CD4-positive, alpha-beta memory T cell (primary cell): ENCODE data around the gene C11orf24. TPM values are rescaled to one million over a fixed set of nuclear protein-coding genes. Genes with fewer than 3 reads are reported as not detected.

Experiments used
- CTCF ChIA-PET: fragments of 350-600 bp; sonication (Branson Sonifier 250); formaldehyde crosslinking; loops from one replicate; lab custom pipeline; 2021; ENCODE audit warnings: inconsistent platforms; ENCODE audit not compliant: partially characterized antibody; lab: Charles Lee
- POLR2A ChIA-PET: fragments of 350-600 bp; sonication (Branson Sonifier 250); formaldehyde crosslinking; loops from one replicate; lab custom pipeline; 2021; ENCODE audit not compliant: partially characterized antibody; lab: Charles Lee
- DNase-seq, 5 donors: peaks; one replicate each; pipeline versions ENCODE4 v3.0.0 to v3.0.0-alpha.2; 2020 to 2022; ENCODE audit warnings: mixed read lengths in 1 of 5
- H3K27ac ChIP-seq: one replicate; pipeline ENCODE4 v1.7.0; 2013; ENCODE audit warnings: low read depth, low read length
- H3K27me3 ChIP-seq: 2 replicates; pipeline ENCODE4 v1.7.0; 2013; ENCODE audit warnings: mild to moderate bottlenecking, low read length, moderate library complexity; ENCODE audit not compliant: insufficient read depth
- H3K36me3 ChIP-seq: 2 replicates; pipeline ENCODE4 v1.7.0; 2013; ENCODE audit warnings: mild to moderate bottlenecking, low read length, moderate library complexity; ENCODE audit not compliant: insufficient read depth
- H3K4me1 ChIP-seq: 2 replicates; pipeline ENCODE4 v1.7.0; 2013; ENCODE audit warnings: mild to moderate bottlenecking, low read length, moderate library complexity; ENCODE audit not compliant: insufficient read depth
- H3K4me3 ChIP-seq, 2 donors: one replicate each; pipeline ENCODE4 v1.7.0; 2013; ENCODE audit warnings: low read length in 2 of 2, mild to moderate bottlenecking in 1 of 2
- H3K9me3 ChIP-seq, 2 donors: one replicate each; pipeline ENCODE4 v1.7.0; 2013; ENCODE audit warnings: low read length in 2 of 2, control low read depth in 1 of 2; ENCODE audit not compliant: control insufficient read depth in 1 of 2
- H3K27ac Mint-ChIP-seq, 7 donors: one replicate each; pipeline ENCODE4 v1.8.0; 2020 to 2021; ENCODE audit warnings: mixed read lengths in 7 of 7, mild to moderate bottlenecking in 6 of 7, inconsistent platforms in 3 of 7, moderate library complexity in 3 of 7
- H3K27me3 Mint-ChIP-seq, 2 donors: one replicate each; pipeline ENCODE4 v1.8.0; 2020 to 2021; ENCODE audit warnings: mixed read lengths in 2 of 2
- H3K36me3 Mint-ChIP-seq, 2 donors: one replicate each; pipeline ENCODE4 v1.8.0; 2020 to 2021; ENCODE audit warnings: mixed read lengths in 2 of 2, inconsistent platforms in 1 of 2, mild to moderate bottlenecking in 1 of 2
- H3K4me1 Mint-ChIP-seq, 4 donors: one replicate each; pipeline ENCODE4 v1.8.0; 2020 to 2021; ENCODE audit warnings: mixed read lengths in 4 of 4, mild to moderate bottlenecking in 1 of 4
- H3K4me3 Mint-ChIP-seq, 8 donors: one replicate each; pipeline ENCODE4 v1.8.0; 2020 to 2021; ENCODE audit warnings: mixed read lengths in 8 of 8, mild to moderate bottlenecking in 7 of 8, moderate library complexity in 6 of 8, inconsistent platforms in 3 of 8
- H3K9me3 Mint-ChIP-seq, 8 donors: one replicate each; pipeline ENCODE4 v1.8.0; 2020 to 2021; ENCODE audit warnings: mixed read lengths in 8 of 8, mild to moderate bottlenecking in 5 of 8, inconsistent platforms in 3 of 8, moderate library complexity in 1 of 8
- intact Hi-C: fragments of 100-400 bp; cut with micrococcal nuclease; formaldehyde crosslinking; loops from one replicate; pipeline ENCODE4 v1.15.1; 2023
- polyA plus RNA-seq, 2 donors: library from polyadenylated mRNA; unstranded; fragments of 300-500 nt; fragmentation: Illumina TruSeq; gene quantifications; one replicate each; pipeline ENCODE4 v1.2.3, GENCODE V29; 2021
- total RNA-seq, 2 experiments: library from RNA; stranded (reverse); gene quantifications; one replicate each; pipeline ENCODE4 v1.2.3, GENCODE V29; 2021

C11orf24 gene
- total and polyA plus RNA-seq, 4 experiments from 2014 or later = 7.7 to 20.3 (median 18.4) TPM

- H3K4me3 Mint-ChIP-seq = no peak overlapping the region
- H3K9me3 ChIP-seq = no peaks in the 10 kb centered on the region
- H3K27ac Mint-ChIP-seq = peak overlapping the region in 1 of 7 donors; percentile 69
- H3K27me3 Mint-ChIP-seq = peaks cover 0 to 9% of the 10 kb centered on the region in 2 donors
- H3K27ac ChIP-seq = no peak overlapping the region
- intact Hi-C loops = no loop called here
- ChIA-PET POLR2A (interaction anchor here (1.0 kb wide), 1 partner anchor 21 kb away, joined by 3 read pairs; no protein-coding TSS in a partner anchor), CTCF (interaction anchor here (0.6 to 2.8 kb wide), 3 partner anchors 17 to 233 kb away, joined by 3 to 13 read pairs (median 6); no protein-coding TSS in a partner anchor)
- no peaks in the 10 kb centered on the region for H3K36me3 ChIP-seq
- peaks cover 16% of the 10 kb centered on the region for H3K4me1 ChIP-seq
- no peaks in the 10 kb centered on the region for H3K27me3 ChIP-seq
- no peak for DNase-seq
- peaks cover 14 to 19% (median 18%) of the 10 kb centered on the region in 4 donors for H3K4me1 Mint-ChIP-seq
- H3K4me3 ChIP-seq = no peak overlapping the region
- H3K9me3 Mint-ChIP-seq = peaks cover 0 to 1% (median 0%) of the 10 kb centered on the region in 8 donors
- H3K36me3 Mint-ChIP-seq = no peaks in the 10 kb centered on the region
These were observed 7.9 kb upstream of the C11orf24 start for GRCh38 chr11:68279676-68280075.

- CTCF ChIA-PET = interaction anchor here (1.7 to 2.0 kb wide), 2 partner anchors 19 to 67 kb away, joined by 5 to 7 read pairs; no protein-coding TSS in a partner anchor
These were observed 5.1 kb upstream of the C11orf24 start for GRCh38 chr11:68276861-68277260.

GRCh38 chr11:68275721-68276507 lies 4.1 kb upstream of the C11orf24 start:
- H3K4me1 Mint-ChIP-seq = peaks cover 5 to 20% (median 12%) of the 10 kb centered on the region in 4 donors
- H3K27ac Mint-ChIP-seq = peak overlapping the region in 1 of 7 donors; percentile 62
- no peak for DNase-seq
- H3K27ac ChIP-seq = no peak overlapping the region
- H3K4me1 ChIP-seq = peaks cover 16% of the 10 kb centered on the region
- H3K4me3 ChIP-seq = no peak overlapping the region
- H3K9me3 ChIP-seq = no peaks in the 10 kb centered on the region
- H3K36me3 Mint-ChIP-seq = peaks cover 0 to 6% of the 10 kb centered on the region in 2 donors
- H3K36me3 ChIP-seq = no peaks in the 10 kb centered on the region
- CTCF ChIA-PET = no interaction called here
- H3K27me3 Mint-ChIP-seq = no peaks in the 10 kb centered on the region
- POLR2A ChIA-PET = no interaction called here
- H3K27me3 ChIP-seq = no peaks in the 10 kb centered on the region
- no peaks in the 10 kb centered on the region for H3K9me3 Mint-ChIP-seq
- H3K4me3 Mint-ChIP-seq = no peak overlapping the region
- intact Hi-C loops = no loop called here

More at GRCh38 chr11:68276861-68277260, 5.1 kb upstream of the C11orf24 start:
- H3K9me3 ChIP-seq = no peaks in the 10 kb centered on the region
- Mint-ChIP-seq H3K4me1 (peaks cover 4 to 17% (median 10%) of the 10 kb centered on the region in 4 donors), H3K4me3 (no peak overlapping the region), H3K36me3 (peaks cover 0 to 4% of the 10 kb centered on the region in 2 donors), H3K9me3 (no peaks in the 10 kb centered on the region), H3K27me3 (peaks cover 0 to under 1% of the 10 kb centered on the region in 2 donors), H3K27ac (no peak overlapping the region)
- no peak overlapping the region for H3K27ac ChIP-seq
- no peak for DNase-seq
- POLR2A ChIA-PET = no interaction called here
- H3K36me3 ChIP-seq = no peaks in the 10 kb centered on the region
- intact Hi-C loops = no loop called here
- no peak overlapping the region for H3K4me3 ChIP-seq
- no peaks in the 10 kb centered on the region for H3K27me3 ChIP-seq
- peaks cover 16% of the 10 kb centered on the region for H3K4me1 ChIP-seq

- ChIA-PET CTCF (interaction anchor here (0.8 kb wide), 1 partner anchor 23 kb away, joined by 3 read pairs; no protein-coding TSS in a partner anchor), POLR2A (interaction anchor here (1.5 kb wide), 1 partner anchor 14 kb away, joined by 3 read pairs; no protein-coding TSS in a partner anchor)
- Histone ChIP-seq H3K36me3 (no peaks in the 10 kb centered on the region), H3K4me3 (no peak overlapping the region), H3K4me1 (peaks cover 20% of the 10 kb centered on the region), H3K27ac (no peak overlapping the region), H3K27me3 (no peaks in the 10 kb centered on the region), H3K9me3 (no peaks in the 10 kb centered on the region)
- Mint-ChIP-seq H3K4me1 (peaks cover 11 to 35% (median 24%) of the 10 kb centered on the region in 4 donors), H3K9me3 (no peaks in the 10 kb centered on the region), H3K36me3 (peaks cover 0 to 6% of the 10 kb centered on the region in 2 donors), H3K27me3 (no peaks in the 10 kb centered on the region), H3K27ac (peak overlapping the region in 4 of 7 donors; percentile 2 to 52 (median 38)), H3K4me3 (peak overlapping the region in 1 of 8 donors; percentile 1)
- intact Hi-C loops = loop anchor here (5.0 kb wide), 1 partner anchor 188 kb away; the partner anchor contains the start of gene PPP6R3
- DNase-seq = no peak
These were observed 2.5 kb upstream of the C11orf24 start for GRCh38 chr11:68274306-68274705.

GRCh38 chr11:68273026-68273738 lies 1.4 kb upstream of the C11orf24 start:
- H3K27me3 ChIP-seq = no peaks in the 10 kb centered on the region
- Mint-ChIP-seq H3K36me3 (peaks cover 0 to 6% of the 10 kb centered on the region in 2 donors), H3K27ac (peak overlapping the region in 3 of 7 donors; percentile 24 to 98 (median 94)), H3K4me3 (peak overlapping the region in 6 of 8 donors; percentile 10 to 97 (median 91)), H3K9me3 (no peaks in the 10 kb centered on the region), H3K4me1 (peaks cover 16 to 42% (median 31%) of the 10 kb centered on the region in 4 donors), H3K27me3 (no peaks in the 10 kb centered on the region)
- ChIA-PET POLR2A (interaction anchor here (1.1 to 1.6 kb wide), 3 partner anchors 13 to 24 kb away, joined by 3 to 10 read pairs (median 3); no protein-coding TSS in a partner anchor), CTCF (interaction anchor here (1.1 to 1.9 kb wide), 4 partner anchors 15 to 26 kb away, joined by 3 to 12 read pairs (median 8); no protein-coding TSS in a partner anchor)
- no peak overlapping the region for H3K27ac ChIP-seq
- H3K4me3 ChIP-seq = no peak overlapping the region
- no peak for DNase-seq
- H3K4me1 ChIP-seq = peaks cover 20% of the 10 kb centered on the region
- intact Hi-C loops = loop anchor here (2.0 to 5.0 kb wide), 2 partner anchors 60 to 189 kb away; partner anchors contain the start of genes KMT5B and PPP6R3
- H3K36me3 ChIP-seq = no peaks in the 10 kb centered on the region
- no peaks in the 10 kb centered on the region for H3K9me3 ChIP-seq

- Histone ChIP-seq H3K27me3 (no peaks in the 10 kb centered on the region), H3K4me3 (peak overlapping the region; percentile 78 to 79), H3K36me3 (peaks cover 11% of the 10 kb centered on the region), H3K4me1 (peaks cover 20% of the 10 kb centered on the region), H3K9me3 (no peaks in the 10 kb centered on the region), H3K27ac (peak overlapping the region; percentile 89)
- H3K4me3 Mint-ChIP-seq = peak overlapping the region; percentile 90 to 96 (median 95)
- H3K27ac Mint-ChIP-seq = peak overlapping the region; percentile 94 to 99 (median 98)
- intact Hi-C loops = loop anchor here (1.0 to 5.0 kb wide), 2 partner anchors 26 to 191 kb away; partner anchors contain the start of gene PPP6R3
- peak; percentile 50 to 71 (median 61) for DNase-seq
- ChIA-PET CTCF (interaction anchor here (0.8 to 1.9 kb wide), 7 partner anchors 13 to 29 kb away, joined by 4 to 12 read pairs (median 10); no protein-coding TSS in a partner anchor), POLR2A (interaction anchor here (1.0 to 1.8 kb wide), 8 partner anchors 11 to 69 kb away, joined by 3 to 11 read pairs (median 4); no protein-coding TSS in a partner anchor)
- peaks cover 16 to 46% (median 31%) of the 10 kb centered on the region in 4 donors for H3K4me1 Mint-ChIP-seq
- peaks cover 0 to 18% of the 10 kb centered on the region in 2 donors for H3K36me3 Mint-ChIP-seq
- no peaks in the 10 kb centered on the region for H3K27me3 Mint-ChIP-seq
- no peaks in the 10 kb centered on the region for H3K9me3 Mint-ChIP-seq
These were observed 571 bp downstream of the C11orf24 start for GRCh38 chr11:68271023-68271780.
